Measurements from ENCODE around the gene SUSD1.
"Not testable (repeated sequence)": the region's sequence is repeated elsewhere in the genome, so short reads cannot be mapped to it uniquely, and the experiment has no call there.

The SUSD1 gene

DNA sequence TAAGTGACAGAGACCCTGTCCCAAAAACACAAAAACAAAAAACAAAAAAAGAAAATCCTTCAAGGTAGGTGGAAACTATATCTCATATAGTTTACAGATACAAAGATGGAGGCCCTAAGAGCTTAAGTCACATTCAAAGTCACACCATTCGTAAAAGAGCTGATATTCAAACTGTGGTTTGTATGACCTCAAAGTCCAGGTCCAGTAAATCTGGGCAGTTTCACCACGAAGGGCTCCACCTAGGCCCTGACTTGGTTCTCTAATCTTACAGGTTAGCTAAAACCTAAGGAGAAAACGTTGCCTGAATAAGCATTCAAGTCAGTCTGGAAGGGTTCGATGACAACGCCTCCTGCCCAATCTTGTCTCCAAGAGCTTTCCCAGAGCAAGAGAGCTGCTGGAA lies 44.1 kb downstream of the SUSD1 start:
- peaks cover 10% of the 10 kb centered on the region for H3K4me1 Mint-ChIP-seq
- no peak for ATAC-seq (ENCODE audit: low read depth)
- H3K36me3 Mint-ChIP-seq = peaks cover 6% of the 10 kb centered on the region
- peaks cover 2% of the 10 kb centered on the region for H3K9me3 Mint-ChIP-seq
- no peak overlapping the region for H3K27ac Mint-ChIP-seq
- no peak overlapping the region for H3K4me3 Mint-ChIP-seq
- DNase-seq (ENCODE audit: low spot score in 2 of 2) = no peak
- H3K27me3 Mint-ChIP-seq = no peaks in the 10 kb centered on the region

DNA sequence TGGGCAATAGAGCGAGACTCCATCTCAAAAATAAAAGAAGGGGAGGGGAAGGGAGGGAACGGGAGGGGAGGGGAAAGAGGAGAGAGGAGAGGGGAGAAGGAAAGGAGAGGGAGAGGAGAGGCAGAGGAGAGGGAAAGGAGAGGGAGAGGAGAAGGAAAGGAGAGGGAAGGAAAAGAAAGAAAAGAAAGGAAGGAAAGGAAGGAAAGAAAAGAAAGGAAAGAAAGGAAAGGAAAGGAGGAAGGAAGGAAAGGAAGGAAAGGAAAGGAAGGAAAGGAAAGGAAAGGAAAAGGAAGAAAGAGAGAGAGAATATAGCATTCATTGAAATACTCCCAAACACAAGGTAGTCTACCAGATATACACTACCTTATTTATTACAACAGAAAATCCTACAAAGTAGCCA lies 44.8 kb downstream of the SUSD1 start:
- ATAC-seq (ENCODE audit: low read depth) = no peak
- DNase-seq (ENCODE audit: low spot score in 2 of 2) = no peak
- Mint-ChIP-seq H3K9me3 (peaks cover 2% of the 10 kb centered on the region), H3K27me3 (no peaks in the 10 kb centered on the region), H3K4me3 (no peak overlapping the region), H3K36me3 (peaks cover 6% of the 10 kb centered on the region), H3K27ac (peak overlapping the region; percentile 9), H3K4me1 (peaks cover 8% of the 10 kb centered on the region)

DNA sequence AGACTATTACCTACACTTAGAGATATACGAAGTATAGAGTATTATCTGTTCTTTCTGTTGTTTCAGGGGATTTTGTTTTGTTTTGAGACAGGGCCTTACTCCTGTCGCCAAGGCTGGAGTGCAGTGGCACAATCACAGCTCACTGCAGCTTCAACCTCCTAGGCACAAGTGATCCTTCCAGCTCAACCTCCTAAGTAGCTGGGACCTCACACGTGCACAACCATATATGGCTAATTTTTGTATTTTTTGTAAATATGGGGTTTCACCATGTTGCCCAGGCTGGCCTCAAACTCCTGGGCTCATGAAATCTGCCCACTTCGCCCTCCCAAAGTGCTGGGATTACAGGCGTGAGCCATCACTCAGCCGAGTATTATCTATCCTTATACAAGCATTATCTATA lies 45.9 kb downstream of the SUSD1 start:
- DNase-seq (ENCODE audit: low spot score in 2 of 2) (no peak), ATAC-seq (ENCODE audit: low read depth) (no peak)
- Mint-ChIP-seq H3K4me3 (no peak overlapping the region), H3K4me1 (peaks cover 8% of the 10 kb centered on the region), H3K27ac (no peak overlapping the region), H3K9me3 (peaks cover 2% of the 10 kb centered on the region), H3K36me3 (peaks cover 6% of the 10 kb centered on the region), H3K27me3 (no peaks in the 10 kb centered on the region)

DNA sequence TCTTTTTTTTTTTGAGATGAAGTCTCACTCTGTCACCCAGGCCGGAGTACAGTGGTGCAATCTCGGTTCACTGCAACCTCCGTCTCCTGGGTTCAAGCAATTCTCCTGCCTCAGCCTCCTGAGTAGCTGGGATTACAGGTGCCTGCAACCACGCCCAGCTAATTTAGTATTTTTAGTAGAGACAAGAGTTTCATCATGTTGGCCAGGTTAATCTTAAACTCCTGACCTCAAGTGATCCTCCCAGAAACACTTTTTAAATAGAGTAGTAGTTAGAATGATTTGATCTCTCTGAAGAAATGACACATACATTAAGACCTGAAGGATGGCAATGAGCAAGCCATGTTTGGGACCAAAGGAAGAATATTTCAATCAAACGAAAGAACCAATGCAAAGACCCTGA lies 46.7 kb downstream of the SUSD1 start:
- H3K36me3 Mint-ChIP-seq; DNase-seq (ENCODE audit: low spot score in 2 of 2); H3K27me3 Mint-ChIP-seq; ATAC-seq (ENCODE audit: low read depth); H3K9me3 Mint-ChIP-seq; H3K4me3 Mint-ChIP-seq; H3K4me1 Mint-ChIP-seq; H3K27ac Mint-ChIP-seq: not testable (repeated sequence)

DNA sequence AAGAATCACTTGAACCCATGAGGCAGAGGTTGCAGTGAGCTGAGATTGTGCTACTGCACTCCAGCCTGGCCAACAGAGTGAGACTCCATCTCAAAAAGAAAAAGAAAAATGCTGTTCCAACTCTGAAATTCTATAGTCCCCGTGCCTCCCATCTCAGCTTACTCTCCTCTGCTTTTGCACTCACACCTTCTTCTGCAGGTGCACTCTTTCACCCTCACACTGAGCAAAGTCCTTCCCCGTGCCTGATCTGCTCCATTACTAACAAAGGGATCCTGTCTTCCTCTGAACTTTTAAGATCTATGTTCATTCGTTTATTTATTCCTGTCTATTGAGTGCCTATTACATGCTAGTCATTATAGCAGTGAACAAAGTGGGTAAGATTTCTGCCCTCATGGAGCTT lies 47.8 kb downstream of the SUSD1 start:
- Mint-ChIP-seq H3K36me3 (peaks cover 9% of the 10 kb centered on the region), H3K27ac (no peak overlapping the region), H3K27me3 (no peaks in the 10 kb centered on the region), H3K9me3 (no peaks in the 10 kb centered on the region), H3K4me1 (no peaks in the 10 kb centered on the region), H3K4me3 (no peak overlapping the region)
- DNase-seq (ENCODE audit: low spot score in 2 of 2) (no peak), ATAC-seq (ENCODE audit: low read depth) (no peak)

DNA sequence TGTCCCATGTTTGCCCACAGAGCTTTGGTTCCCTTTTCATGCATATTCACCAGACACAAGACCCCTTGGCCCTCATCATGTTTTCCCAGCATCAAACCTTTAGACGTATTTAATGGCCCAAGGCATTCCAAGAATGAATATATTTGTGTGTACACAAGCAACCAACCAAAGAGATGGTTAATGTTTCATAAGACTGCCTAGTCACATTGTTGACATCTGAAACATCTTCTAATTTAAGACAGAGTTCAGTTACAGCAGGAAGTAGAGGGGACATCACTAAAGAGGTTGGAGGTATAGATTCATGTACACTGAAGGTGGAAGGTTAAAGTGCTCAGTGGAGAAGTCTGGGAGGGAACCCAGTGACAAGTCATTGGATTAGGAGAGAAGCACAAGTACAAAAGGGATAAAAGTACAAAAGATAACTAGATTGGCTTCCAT lies 49.1 kb downstream of the SUSD1 start:
- Mint-ChIP-seq H3K4me3 (no peak overlapping the region), H3K27ac (no peak overlapping the region), H3K9me3 (no peaks in the 10 kb centered on the region), H3K27me3 (no peaks in the 10 kb centered on the region), H3K36me3 (peaks cover 14% of the 10 kb centered on the region), H3K4me1 (no peaks in the 10 kb centered on the region)
- ATAC-seq (ENCODE audit: low read depth) (no peak), DNase-seq (ENCODE audit: low spot score in 2 of 2) (no peak)

DNA sequence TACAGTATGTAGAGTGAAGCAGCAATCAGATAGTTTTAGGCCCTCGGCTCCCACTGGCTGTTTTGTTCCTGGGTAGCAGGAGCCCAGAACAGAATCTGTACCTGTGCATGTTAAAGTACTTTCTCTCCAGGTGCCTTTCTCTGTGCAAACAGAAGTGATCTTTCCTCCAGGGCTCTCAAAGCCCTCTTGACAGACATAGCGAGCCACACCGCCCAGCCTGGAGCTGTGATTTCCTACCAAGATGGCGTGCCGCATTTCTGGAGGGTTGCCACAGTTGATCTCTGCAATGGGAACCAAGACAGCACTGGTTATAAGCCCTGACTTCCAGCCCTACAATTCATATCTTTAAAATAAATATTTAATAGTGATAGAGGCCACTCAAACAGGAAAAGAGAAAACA lies 50.9 kb downstream of the SUSD1 start:
- no peak for ATAC-seq (ENCODE audit: low read depth)
- no peak for DNase-seq (ENCODE audit: low spot score in 2 of 2)
- H3K4me3 Mint-ChIP-seq = no peak overlapping the region
- no peak overlapping the region for H3K27ac Mint-ChIP-seq
- H3K9me3 Mint-ChIP-seq = no peaks in the 10 kb centered on the region
- peaks cover 16% of the 10 kb centered on the region for H3K36me3 Mint-ChIP-seq
- no peaks in the 10 kb centered on the region for H3K4me1 Mint-ChIP-seq
- no peaks in the 10 kb centered on the region for H3K27me3 Mint-ChIP-seq

DNA sequence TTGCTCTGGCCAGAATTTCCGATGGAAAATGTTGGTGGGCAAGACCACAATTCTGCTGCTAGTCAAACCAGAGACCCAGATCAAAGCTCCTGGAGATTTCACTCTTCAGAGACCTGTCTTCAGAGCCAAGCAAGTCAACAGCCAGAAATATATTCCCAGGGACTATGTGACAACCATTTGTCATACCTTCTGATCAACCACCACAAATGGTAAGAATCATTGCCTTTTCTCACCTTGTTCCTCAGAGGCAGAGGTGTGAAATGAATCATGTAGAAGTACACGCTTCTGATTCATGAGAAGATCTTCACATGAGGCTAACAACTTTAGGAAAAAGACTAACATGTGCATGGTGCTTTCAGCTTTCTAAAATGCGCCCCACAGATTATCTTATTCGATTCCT lies 53.5 kb downstream of the SUSD1 start:
- DNase-seq (ENCODE audit: low spot score in 2 of 2) (no peak), ATAC-seq (ENCODE audit: low read depth) (no peak)
- H3K4me1 Mint-ChIP-seq = no peaks in the 10 kb centered on the region
- H3K4me3 Mint-ChIP-seq = no peak overlapping the region
- H3K9me3 Mint-ChIP-seq = no peaks in the 10 kb centered on the region
- no peaks in the 10 kb centered on the region for H3K27me3 Mint-ChIP-seq
- H3K36me3 Mint-ChIP-seq = peaks cover 12% of the 10 kb centered on the region
- H3K27ac Mint-ChIP-seq = no peak overlapping the region

DNA sequence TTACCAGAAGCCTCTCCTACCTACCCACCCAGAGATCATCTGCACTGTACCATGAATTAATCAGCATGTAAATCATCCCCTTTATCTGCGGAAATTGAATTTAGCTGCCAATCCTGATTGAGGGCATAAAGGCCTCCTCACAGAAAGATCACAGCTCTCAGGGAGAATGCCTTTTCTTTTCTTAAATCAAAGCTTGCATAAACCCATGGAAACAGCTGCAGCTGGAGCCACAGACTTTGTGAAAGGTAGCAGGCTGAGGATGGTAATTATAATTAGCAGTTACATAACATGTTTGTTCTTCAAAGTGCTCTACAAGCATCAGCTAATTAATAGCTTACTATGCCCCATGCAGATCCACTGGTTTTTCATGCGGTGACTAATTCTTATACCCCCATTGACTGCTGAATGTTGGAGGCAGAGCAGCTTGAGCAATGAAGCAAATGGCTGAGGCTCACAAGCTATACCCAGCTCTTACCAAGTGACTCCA lies 54.6 kb downstream of the SUSD1 start:
- Mint-ChIP-seq H3K4me3 (no peak overlapping the region), H3K36me3 (peaks cover 12% of the 10 kb centered on the region), H3K27me3 (no peaks in the 10 kb centered on the region), H3K4me1 (no peaks in the 10 kb centered on the region), H3K9me3 (no peaks in the 10 kb centered on the region), H3K27ac (no peak overlapping the region)
- DNase-seq (ENCODE audit: low spot score in 2 of 2) (no peak), ATAC-seq (ENCODE audit: low read depth) (no peak)

DNA sequence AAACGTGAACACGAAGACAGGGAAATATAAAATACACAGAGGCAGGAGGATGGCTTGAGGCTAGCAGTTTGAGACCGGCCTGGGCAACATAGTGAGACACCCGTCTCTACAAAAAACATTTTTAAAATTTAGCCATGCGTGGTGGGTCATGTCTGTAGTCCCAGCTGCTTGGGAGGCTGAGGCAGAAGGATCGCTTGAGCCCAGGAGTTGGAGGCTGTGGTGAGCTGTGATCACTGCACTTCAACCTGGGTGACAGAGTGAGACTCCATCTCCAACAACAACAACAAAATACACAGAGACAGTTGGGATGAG lies 55.1 kb downstream of the SUSD1 start:
- no peak overlapping the region for H3K4me3 Mint-ChIP-seq
- H3K4me1 Mint-ChIP-seq = no peaks in the 10 kb centered on the region
- H3K27me3 Mint-ChIP-seq = no peaks in the 10 kb centered on the region
- no peaks in the 10 kb centered on the region for H3K9me3 Mint-ChIP-seq
- no peak overlapping the region for H3K27ac Mint-ChIP-seq
- DNase-seq (ENCODE audit: low spot score in 2 of 2) = no peak
- H3K36me3 Mint-ChIP-seq = peaks cover 12% of the 10 kb centered on the region
- ATAC-seq (ENCODE audit: low read depth) = no peak

DNA sequence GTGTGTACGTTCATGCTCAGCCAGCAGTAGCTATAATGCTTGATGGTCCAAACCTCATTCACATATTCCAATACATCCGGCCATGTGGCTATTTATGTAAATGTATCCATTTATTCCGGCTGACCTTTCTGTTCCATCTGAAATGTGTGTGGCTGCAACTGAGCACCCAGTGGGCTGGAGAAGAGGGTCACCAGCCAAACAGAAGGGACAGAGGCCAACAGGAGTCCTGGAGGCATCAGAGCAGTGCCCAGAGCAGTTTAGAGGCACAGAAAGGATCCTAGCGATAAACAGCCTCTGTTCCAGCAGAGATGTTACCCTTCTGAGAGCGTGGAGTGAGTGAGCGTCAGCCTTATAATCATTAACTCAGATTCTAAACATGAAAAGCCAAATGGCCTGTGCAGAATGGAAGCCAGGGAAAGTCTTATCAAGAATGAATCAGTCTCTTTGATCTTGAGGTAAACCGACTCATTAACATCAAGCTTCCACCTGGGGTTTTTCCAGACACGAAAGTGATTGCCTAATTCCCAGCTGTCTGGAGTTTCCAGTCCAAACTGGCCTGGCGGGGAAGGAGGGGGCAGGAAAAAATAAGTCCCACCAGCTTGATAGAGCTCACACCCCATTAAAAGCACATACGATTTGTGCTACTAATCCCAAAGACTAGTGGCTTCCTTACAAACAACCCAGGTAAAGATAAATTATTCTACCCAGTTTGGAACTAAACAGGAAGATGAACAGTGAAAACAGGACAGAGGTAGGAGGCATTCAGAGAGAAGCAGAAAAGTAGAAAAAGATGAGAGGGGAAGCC lies 55.7 kb downstream of the SUSD1 start:
- Mint-ChIP-seq H3K36me3 (peaks cover 12% of the 10 kb centered on the region), H3K27ac (no peak overlapping the region), H3K9me3 (no peaks in the 10 kb centered on the region), H3K4me1 (no peaks in the 10 kb centered on the region), H3K27me3 (no peaks in the 10 kb centered on the region), H3K4me3 (no peak overlapping the region)
- ATAC-seq (ENCODE audit: low read depth) (no peak), DNase-seq (ENCODE audit: low spot score in 2 of 2) (no peak)

DNA sequence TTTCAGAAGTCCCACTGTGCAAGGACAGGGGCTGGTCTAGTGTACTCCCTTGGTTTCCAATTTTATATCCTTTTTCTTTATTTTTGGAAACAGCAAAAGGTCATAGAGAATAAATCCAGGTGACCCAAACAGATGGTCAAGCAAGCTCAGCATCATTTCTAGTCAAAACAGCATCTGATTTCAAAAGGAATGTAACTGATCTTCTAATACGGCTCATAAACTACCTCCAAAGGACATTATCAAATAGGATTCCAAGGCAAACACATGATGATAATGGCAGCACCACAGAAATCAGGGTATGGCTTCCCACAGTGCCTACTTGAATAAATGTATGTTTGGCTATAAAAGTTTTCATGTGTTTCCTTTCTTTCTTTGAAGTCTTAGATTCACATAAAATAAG lies 57.1 kb downstream of the SUSD1 start:
- H3K9me3 Mint-ChIP-seq = no peaks in the 10 kb centered on the region
- DNase-seq (ENCODE audit: low spot score in 2 of 2) (no peak), ATAC-seq (ENCODE audit: low read depth) (no peak)
- no peak overlapping the region for H3K4me3 Mint-ChIP-seq
- no peak overlapping the region for H3K27ac Mint-ChIP-seq
- no peaks in the 10 kb centered on the region for H3K27me3 Mint-ChIP-seq
- H3K4me1 Mint-ChIP-seq = no peaks in the 10 kb centered on the region
- peaks cover 11% of the 10 kb centered on the region for H3K36me3 Mint-ChIP-seq

DNA sequence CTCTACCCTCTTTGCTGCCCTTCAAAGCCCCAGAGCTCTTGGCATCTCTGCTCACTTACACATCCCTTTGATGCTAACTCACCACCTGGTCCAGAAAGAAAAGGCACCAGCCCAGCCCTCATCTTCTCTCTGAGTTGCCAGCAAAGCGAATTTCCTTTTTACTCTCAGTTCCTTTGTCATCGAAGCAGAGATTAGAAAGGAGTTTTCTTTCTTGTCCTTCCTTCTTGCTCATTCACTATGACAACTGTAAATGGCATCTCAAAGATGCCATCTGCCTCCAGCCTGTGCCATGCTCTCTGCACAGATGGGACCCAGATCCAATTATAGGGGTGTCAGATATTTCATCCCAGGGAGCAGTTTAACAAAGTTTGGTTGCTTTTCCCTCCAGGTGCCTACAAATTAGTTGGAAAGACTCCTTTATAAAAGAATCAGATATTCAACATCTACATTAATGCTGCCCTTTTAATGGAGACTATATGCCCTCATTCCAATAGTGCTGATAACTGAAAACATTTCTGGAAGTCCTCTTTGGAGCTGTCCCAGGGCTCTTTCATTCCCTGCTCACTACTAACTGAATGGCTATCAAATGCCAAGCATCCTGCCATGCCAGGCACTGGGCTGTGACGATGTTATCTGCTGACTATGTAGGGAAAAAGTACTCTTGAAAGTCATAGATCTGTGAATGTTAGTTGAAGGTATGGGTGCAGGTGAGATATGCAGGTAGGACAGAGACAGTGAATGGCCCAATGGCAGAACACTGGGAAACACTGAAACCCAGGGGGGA lies 58.9 kb downstream of the SUSD1 start:
- DNase-seq (ENCODE audit: low spot score in 2 of 2) (no peak), ATAC-seq (ENCODE audit: low read depth) (no peak)
- no peak overlapping the region for H3K27ac Mint-ChIP-seq
- H3K36me3 Mint-ChIP-seq = peaks cover 3% of the 10 kb centered on the region
- H3K27me3 Mint-ChIP-seq = no peaks in the 10 kb centered on the region
- peaks cover 3% of the 10 kb centered on the region for H3K4me1 Mint-ChIP-seq
- H3K4me3 Mint-ChIP-seq = no peak overlapping the region
- no peaks in the 10 kb centered on the region for H3K9me3 Mint-ChIP-seq

DNA sequence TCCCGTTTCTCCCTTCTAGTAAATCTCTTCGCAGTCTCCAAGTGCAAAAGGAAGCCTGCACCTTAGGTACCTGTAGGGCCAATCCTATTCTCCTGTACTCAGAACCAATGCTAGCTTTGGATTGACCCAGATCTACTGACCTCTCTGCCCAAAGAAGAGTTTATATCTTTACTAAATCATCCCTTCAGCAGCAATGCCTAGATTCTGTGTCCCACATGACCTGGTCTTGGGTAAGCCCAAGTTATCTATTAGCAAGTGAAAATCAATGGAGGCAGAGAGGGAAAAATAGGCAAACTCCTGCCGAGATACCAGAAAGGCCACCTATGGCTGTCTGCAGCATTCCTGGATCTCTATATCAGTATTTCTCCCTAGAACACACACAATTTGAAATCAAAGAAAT lies 60.0 kb downstream of the SUSD1 start:
- Mint-ChIP-seq H3K4me1 (peaks cover 8% of the 10 kb centered on the region), H3K27ac (peak overlapping the region; percentile 14), H3K4me3 (no peak overlapping the region), H3K9me3 (no peaks in the 10 kb centered on the region), H3K36me3 (peaks cover 2% of the 10 kb centered on the region), H3K27me3 (no peaks in the 10 kb centered on the region)
- DNase-seq (ENCODE audit: low spot score in 2 of 2) = no peak
- ATAC-seq (ENCODE audit: low read depth) = no peak

Data from memory B cell (primary cell).